Epithelial cell of prostate (primary cell): ENCODE data around the gene ELFN2.

Experiments used
- DNase-seq: peaks from one replicate; pipeline ENCODE4 v3.0.0-alpha.2; 2011; ENCODE audit warnings: low read depth, low spot score
- H3K27ac ChIP-seq: fragments of 450-650 bp; 2 replicates; pipeline ENCODE4 v1.5.1; 2017; ENCODE audit warnings: mild to moderate bottlenecking

ELFN2 gene

GRCh38 chr22:37428649-37429586 lies 1.6 kb upstream of the ELFN2 start:
- H3K27ac ChIP-seq, result no peak overlapping the region
- DNase-seq, result no peak

- H3K27ac ChIP-seq, result no peak overlapping the region
- no peak for DNase-seq
These were observed 694 bp upstream of the ELFN2 start for GRCh38 chr22:37427711-37428635.

GRCh38 chr22:37426706-37427134 lies 559 bp downstream of the ELFN2 start:
- no peak for DNase-seq
- H3K27ac ChIP-seq, result no peak overlapping the region

GRCh38 chr22:37425800-37426705 lies 1.2 kb downstream of the ELFN2 start:
- peak; percentile 33 for DNase-seq
- H3K27ac ChIP-seq, result no peak overlapping the region

GRCh38 chr22:37425369-37425768 lies 1.9 kb downstream of the ELFN2 start:
- no peak overlapping the region for H3K27ac ChIP-seq
- DNase-seq, result no peak

GRCh38 chr22:37423283-37423682 lies 4.0 kb downstream of the ELFN2 start:
- no peak overlapping the region for H3K27ac ChIP-seq
- DNase-seq, result no peak

- no peak for DNase-seq
These were observed 5.8 kb downstream of the ELFN2 start for GRCh38 chr22:37421468-37421877.

GRCh38 chr22:37420686-37421467 lies 6.4 kb downstream of the ELFN2 start:
- H3K27ac ChIP-seq, result no peak overlapping the region
- DNase-seq, result no peak

More at GRCh38 chr22:37421468-37421877, 5.8 kb downstream of the ELFN2 start:
- H3K27ac ChIP-seq, result no peak overlapping the region

GRCh38 chr22:37419969-37420685 lies 7.2 kb downstream of the ELFN2 start:
- no peak for DNase-seq
- H3K27ac ChIP-seq, result no peak overlapping the region

- no peak for DNase-seq
- H3K27ac ChIP-seq, result no peak overlapping the region
These were observed 7.8 kb downstream of the ELFN2 start for GRCh38 chr22:37419370-37419968.

- no peak for DNase-seq
- H3K27ac ChIP-seq, result no peak overlapping the region
These were observed 8.5 kb downstream of the ELFN2 start for GRCh38 chr22:37418627-37419369.

GRCh38 chr22:37417677-37418348 lies 9.5 kb downstream of the ELFN2 start:
- no peak for DNase-seq
- H3K27ac ChIP-seq, result no peak overlapping the region

- H3K27ac ChIP-seq, result no peak overlapping the region
- no peak for DNase-seq
These were observed 10.0 kb downstream of the ELFN2 start for GRCh38 chr22:37417264-37417663.

GRCh38 chr22:37416827-37417226 lies 10.5 kb downstream of the ELFN2 start:
- no peak for DNase-seq
- H3K27ac ChIP-seq, result no peak overlapping the region

GRCh38 chr22:37416389-37416788 lies 10.9 kb downstream of the ELFN2 start:
- DNase-seq, result no peak
- H3K27ac ChIP-seq, result no peak overlapping the region

GRCh38 chr22:37415210-37415609 lies 12.1 kb downstream of the ELFN2 start:
- no peak overlapping the region for H3K27ac ChIP-seq
- no peak for DNase-seq

GRCh38 chr22:37414288-37414687 lies 13.0 kb downstream of the ELFN2 start:
- DNase-seq, result no peak
- no peak overlapping the region for H3K27ac ChIP-seq
